Measurements from ENCODE around the gene SCAMP3.
"Not testable (repeated sequence)": the region's sequence is repeated elsewhere in the genome, so short reads cannot be mapped to it uniquely, and the experiment has no call there.

The SCAMP3 gene

GRCh38 chr1:155253797-155254196 is 8.4 kb downstream of the SCAMP3 start:
- Mint-ChIP-seq H3K9me3 (ENCODE audit: low read depth) (no peaks in the 10 kb centered on the region), H3K27me3 (no peaks in the 10 kb centered on the region), H3K4me3 (peak overlapping the region; percentile 87), H3K4me1 (ENCODE audit: low read depth) (peaks cover 32% of the 10 kb centered on the region), H3K36me3 (peaks cover 8% of the 10 kb centered on the region), H3K27ac (peak overlapping the region; percentile 75)

GRCh38 chr1:155253208-155253607 is 9.0 kb downstream of the SCAMP3 start:
- no peak overlapping the region for H3K27ac Mint-ChIP-seq

GRCh38 chr1:155251566-155251965 is 10.6 kb downstream of the SCAMP3 start:
- H3K36me3 Mint-ChIP-seq: no peaks in the 10 kb centered on the region
- H3K4me1 Mint-ChIP-seq (ENCODE audit: low read depth): peaks cover 29% of the 10 kb centered on the region
- H3K4me3 Mint-ChIP-seq: no peak overlapping the region
- H3K27me3 Mint-ChIP-seq: no peaks in the 10 kb centered on the region
- no peak overlapping the region for H3K27ac Mint-ChIP-seq
- H3K9me3 Mint-ChIP-seq (ENCODE audit: low read depth): no peaks in the 10 kb centered on the region

More at GRCh38 chr1:155253208-155253607, 9.0 kb downstream of the SCAMP3 start:
- H3K9me3 Mint-ChIP-seq (ENCODE audit: low read depth): no peaks in the 10 kb centered on the region
- peaks cover 31% of the 10 kb centered on the region for H3K4me1 Mint-ChIP-seq (ENCODE audit: low read depth)
- no peaks in the 10 kb centered on the region for H3K27me3 Mint-ChIP-seq
- H3K36me3 Mint-ChIP-seq: peaks cover 8% of the 10 kb centered on the region
- H3K4me3 Mint-ChIP-seq: peak overlapping the region; percentile 87

- Mint-ChIP-seq H3K27ac (peak overlapping the region; percentile 34), H3K27me3 (no peaks in the 10 kb centered on the region), H3K9me3 (ENCODE audit: low read depth) (no peaks in the 10 kb centered on the region), H3K4me1 (ENCODE audit: low read depth) (peaks cover 30% of the 10 kb centered on the region), H3K36me3 (no peaks in the 10 kb centered on the region), H3K4me3 (peak overlapping the region; percentile 67)
Measured at GRCh38 chr1:155250633-155251449, 11.3 kb downstream of the SCAMP3 start.

GRCh38 chr1:155250246-155250632 is 11.9 kb downstream of the SCAMP3 start:
- no peaks in the 10 kb centered on the region for H3K36me3 Mint-ChIP-seq
- peaks cover 24% of the 10 kb centered on the region for H3K4me1 Mint-ChIP-seq (ENCODE audit: low read depth)
- no peak overlapping the region for H3K27ac Mint-ChIP-seq
- H3K27me3 Mint-ChIP-seq: no peaks in the 10 kb centered on the region
- peak overlapping the region; percentile 74 for H3K4me3 Mint-ChIP-seq
- H3K9me3 Mint-ChIP-seq (ENCODE audit: low read depth): no peaks in the 10 kb centered on the region

- H3K27ac Mint-ChIP-seq: peak overlapping the region; percentile 34
- H3K4me1 Mint-ChIP-seq (ENCODE audit: low read depth): peaks cover 27% of the 10 kb centered on the region
- H3K4me3 Mint-ChIP-seq: no peak overlapping the region
- H3K9me3 Mint-ChIP-seq (ENCODE audit: low read depth): no peaks in the 10 kb centered on the region
- no peaks in the 10 kb centered on the region for H3K27me3 Mint-ChIP-seq
- no peaks in the 10 kb centered on the region for H3K36me3 Mint-ChIP-seq
Measured at GRCh38 chr1:155247667-155248553, 14.2 kb downstream of the SCAMP3 start.

GRCh38 chr1:155246796-155247195 is 15.4 kb downstream of the SCAMP3 start:
- not testable (repeated sequence) for H3K36me3 Mint-ChIP-seq; H3K9me3 Mint-ChIP-seq (ENCODE audit: low read depth); H3K27ac Mint-ChIP-seq; H3K27me3 Mint-ChIP-seq; H3K4me3 Mint-ChIP-seq
- H3K4me1 Mint-ChIP-seq (ENCODE audit: low read depth): peaks cover 34% of the 10 kb centered on the region

- no peaks in the 10 kb centered on the region for H3K9me3 Mint-ChIP-seq (ENCODE audit: low read depth)
- H3K4me1 Mint-ChIP-seq (ENCODE audit: low read depth): peaks cover 44% of the 10 kb centered on the region
- H3K27me3 Mint-ChIP-seq: no peaks in the 10 kb centered on the region
- no peaks in the 10 kb centered on the region for H3K36me3 Mint-ChIP-seq
- H3K4me3 Mint-ChIP-seq: peak overlapping the region; percentile 80
- peak overlapping the region; percentile 96 for H3K27ac Mint-ChIP-seq
Measured at GRCh38 chr1:155245163-155245524, 17.0 kb downstream of the SCAMP3 start.

GRCh38 chr1:155244368-155245162 is 17.6 kb downstream of the SCAMP3 start:
- H3K36me3 Mint-ChIP-seq: no peaks in the 10 kb centered on the region
- peaks cover 44% of the 10 kb centered on the region for H3K4me1 Mint-ChIP-seq (ENCODE audit: low read depth)
- no peaks in the 10 kb centered on the region for H3K9me3 Mint-ChIP-seq (ENCODE audit: low read depth)
- no peaks in the 10 kb centered on the region for H3K27me3 Mint-ChIP-seq
- peak overlapping the region; percentile 96 for H3K27ac Mint-ChIP-seq
- H3K4me3 Mint-ChIP-seq: peak overlapping the region; percentile 80

- Mint-ChIP-seq H3K27me3 (no peaks in the 10 kb centered on the region), H3K9me3 (ENCODE audit: low read depth) (no peaks in the 10 kb centered on the region), H3K4me3 (peak overlapping the region; percentile 80), H3K4me1 (ENCODE audit: low read depth) (peaks cover 45% of the 10 kb centered on the region), H3K36me3 (no peaks in the 10 kb centered on the region), H3K27ac (peak overlapping the region; percentile 89)
Measured at GRCh38 chr1:155242805-155243358, 19.3 kb downstream of the SCAMP3 start.

- peak overlapping the region; percentile 87 for H3K4me3 Mint-ChIP-seq
Measured at GRCh38 chr1:155241841-155242264, 20.3 kb downstream of the SCAMP3 start.

GRCh38 chr1:155241069-155241679 is 21.0 kb downstream of the SCAMP3 start:
- Mint-ChIP-seq H3K4me3 (peak overlapping the region; percentile 87), H3K27me3 (no peaks in the 10 kb centered on the region), H3K36me3 (no peaks in the 10 kb centered on the region), H3K9me3 (ENCODE audit: low read depth) (no peaks in the 10 kb centered on the region), H3K4me1 (ENCODE audit: low read depth) (peaks cover 45% of the 10 kb centered on the region), H3K27ac (peak overlapping the region; percentile 85)

More at GRCh38 chr1:155241841-155242264, 20.3 kb downstream of the SCAMP3 start:
- Mint-ChIP-seq H3K27ac (peak overlapping the region; percentile 64), H3K9me3 (ENCODE audit: low read depth) (no peaks in the 10 kb centered on the region), H3K27me3 (no peaks in the 10 kb centered on the region), H3K36me3 (no peaks in the 10 kb centered on the region), H3K4me1 (ENCODE audit: low read depth) (peaks cover 45% of the 10 kb centered on the region)

GRCh38 chr1:155236451-155236850 is 25.7 kb downstream of the SCAMP3 start:
- H3K4me1 Mint-ChIP-seq (ENCODE audit: low read depth): peaks cover 21% of the 10 kb centered on the region
- no peaks in the 10 kb centered on the region for H3K9me3 Mint-ChIP-seq (ENCODE audit: low read depth)
- no peak overlapping the region for H3K27ac Mint-ChIP-seq
- no peaks in the 10 kb centered on the region for H3K27me3 Mint-ChIP-seq
- no peak overlapping the region for H3K4me3 Mint-ChIP-seq
- no peaks in the 10 kb centered on the region for H3K36me3 Mint-ChIP-seq

- not testable (repeated sequence) for H3K36me3 Mint-ChIP-seq; H3K9me3 Mint-ChIP-seq (ENCODE audit: low read depth); H3K27ac Mint-ChIP-seq; H3K27me3 Mint-ChIP-seq; H3K4me3 Mint-ChIP-seq
- peaks cover 11% of the 10 kb centered on the region for H3K4me1 Mint-ChIP-seq (ENCODE audit: low read depth)
Measured at GRCh38 chr1:155235375-155235774, 26.8 kb downstream of the SCAMP3 start.
